Liver (tissue), 3 donors: ENCODE data around the gene GSE1.

Experiments used
- CTCF ChIP-seq: fragments of 150-350 bp; IDR thresholded peaks from 2 replicates; pipeline ENCODE4 v1.5.1; 2017; ENCODE audit warnings: improper control_type of control experiment, low read depth, low read length; ENCODE audit not compliant: missing input control
- EGR1 ChIP-seq, 2 donors: IDR thresholded peaks; 2 replicates each; pipeline ENCODE4 v1.6.1; 2016 to 2018; ENCODE audit warnings: antibody characterized with exemption in 2 of 2, low read depth in 2 of 2
- GABPA ChIP-seq, 2 donors: IDR thresholded peaks in 1 of 2; conservative IDR thresholded peaks in 1 of 2; 2 replicates each; pipeline ENCODE4 v1.6.1; 2016; ENCODE audit warnings: antibody characterized with exemption in 2 of 2, mild to moderate bottlenecking in 1 of 2, moderate library complexity in 1 of 2
- JUND ChIP-seq, 2 donors: IDR thresholded peaks; 2 replicates each; pipeline ENCODE4 v1.6.1; 2016; ENCODE audit warnings: antibody characterized with exemption in 2 of 2
- RAD21 ChIP-seq, 2 donors: IDR thresholded peaks; 2 replicates each; pipeline ENCODE4 v1.6.1; 2016; ENCODE audit warnings: antibody characterized with exemption in 2 of 2, mild to moderate bottlenecking in 2 of 2
- RXRA ChIP-seq, 2 donors: IDR thresholded peaks; 2 replicates each; pipeline ENCODE4 v1.6.1; 2017 to 2018; ENCODE audit warnings: antibody characterized with exemption in 2 of 2, mild to moderate bottlenecking in 1 of 2
- SP1 ChIP-seq: IDR thresholded peaks from 2 replicates; pipeline ENCODE4 v1.6.1; 2018; ENCODE audit warnings: antibody characterized with exemption, mild to moderate bottlenecking
- TAF1 ChIP-seq: conservative IDR thresholded peaks from 2 replicates; pipeline ENCODE4 v1.6.1; 2016; ENCODE audit warnings: antibody characterized with exemption, mild to moderate bottlenecking
- YY1 ChIP-seq: IDR thresholded peaks from 2 replicates; pipeline ENCODE4 v1.6.1; 2016; ENCODE audit warnings: antibody characterized with exemption, mild to moderate bottlenecking
- TF ChIP-seq, protein P1 (sequence below): IDR thresholded peaks from 2 replicates; pipeline ENCODE4 v1.6.1; 2016; ENCODE audit warnings: antibody characterized with exemption, mild to moderate bottlenecking
- TF ChIP-seq, protein P2 (sequence below): IDR thresholded peaks from 2 replicates; pipeline ENCODE4 v1.6.1; 2016; ENCODE audit warnings: antibody characterized with exemption
- TF ChIP-seq, protein P3 (sequence below): IDR thresholded peaks from 2 replicates; pipeline ENCODE4 v1.6.1; 2016; ENCODE audit warnings: antibody characterized with exemption
- TF ChIP-seq, protein P4 (sequence below): IDR thresholded peaks from 2 replicates; pipeline ENCODE4 v1.6.1; 2016; ENCODE audit warnings: antibody characterized with exemption
- donor health status: healthy.
- donor health status: healthy.

- no peak for TF ChIP-seq CTCF
- TF ChIP-seq, protein P1, sequence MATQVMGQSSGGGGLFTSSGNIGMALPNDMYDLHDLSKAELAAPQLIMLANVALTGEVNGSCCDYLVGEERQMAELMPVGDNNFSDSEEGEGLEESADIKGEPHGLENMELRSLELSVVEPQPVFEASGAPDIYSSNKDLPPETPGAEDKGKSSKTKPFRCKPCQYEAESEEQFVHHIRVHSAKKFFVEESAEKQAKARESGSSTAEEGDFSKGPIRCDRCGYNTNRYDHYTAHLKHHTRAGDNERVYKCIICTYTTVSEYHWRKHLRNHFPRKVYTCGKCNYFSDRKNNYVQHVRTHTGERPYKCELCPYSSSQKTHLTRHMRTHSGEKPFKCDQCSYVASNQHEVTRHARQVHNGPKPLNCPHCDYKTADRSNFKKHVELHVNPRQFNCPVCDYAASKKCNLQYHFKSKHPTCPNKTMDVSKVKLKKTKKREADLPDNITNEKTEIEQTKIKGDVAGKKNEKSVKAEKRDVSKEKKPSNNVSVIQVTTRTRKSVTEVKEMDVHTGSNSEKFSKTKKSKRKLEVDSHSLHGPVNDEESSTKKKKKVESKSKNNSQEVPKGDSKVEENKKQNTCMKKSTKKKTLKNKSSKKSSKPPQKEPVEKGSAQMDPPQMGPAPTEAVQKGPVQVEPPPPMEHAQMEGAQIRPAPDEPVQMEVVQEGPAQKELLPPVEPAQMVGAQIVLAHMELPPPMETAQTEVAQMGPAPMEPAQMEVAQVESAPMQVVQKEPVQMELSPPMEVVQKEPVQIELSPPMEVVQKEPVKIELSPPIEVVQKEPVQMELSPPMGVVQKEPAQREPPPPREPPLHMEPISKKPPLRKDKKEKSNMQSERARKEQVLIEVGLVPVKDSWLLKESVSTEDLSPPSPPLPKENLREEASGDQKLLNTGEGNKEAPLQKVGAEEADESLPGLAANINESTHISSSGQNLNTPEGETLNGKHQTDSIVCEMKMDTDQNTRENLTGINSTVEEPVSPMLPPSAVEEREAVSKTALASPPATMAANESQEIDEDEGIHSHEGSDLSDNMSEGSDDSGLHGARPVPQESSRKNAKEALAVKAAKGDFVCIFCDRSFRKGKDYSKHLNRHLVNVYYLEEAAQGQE, result no peak
- TF ChIP-seq, protein P2, sequence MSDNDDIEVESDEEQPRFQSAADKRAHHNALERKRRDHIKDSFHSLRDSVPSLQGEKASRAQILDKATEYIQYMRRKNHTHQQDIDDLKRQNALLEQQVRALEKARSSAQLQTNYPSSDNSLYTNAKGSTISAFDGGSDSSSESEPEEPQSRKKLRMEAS, result no peak
- no peak for TF ChIP-seq RXRA (IDR thresholded peaks at IDR 0.05)
- no peak for TF ChIP-seq JUND (IDR thresholded peaks at IDR 0.05)
- no peak for TF ChIP-seq GABPA (IDR thresholded peaks at IDR 0.05 in 1 of 2, conservative IDR thresholded peaks at IDR 0.05 in 1 of 2)
- no peak for TF ChIP-seq SP1
- TF ChIP-seq, protein P3, sequence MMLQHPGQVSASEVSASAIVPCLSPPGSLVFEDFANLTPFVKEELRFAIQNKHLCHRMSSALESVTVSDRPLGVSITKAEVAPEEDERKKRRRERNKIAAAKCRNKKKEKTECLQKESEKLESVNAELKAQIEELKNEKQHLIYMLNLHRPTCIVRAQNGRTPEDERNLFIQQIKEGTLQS, result no peak
- no peak for TF ChIP-seq RAD21 (IDR thresholded peaks at IDR 0.05)
- TF ChIP-seq, protein P4, sequence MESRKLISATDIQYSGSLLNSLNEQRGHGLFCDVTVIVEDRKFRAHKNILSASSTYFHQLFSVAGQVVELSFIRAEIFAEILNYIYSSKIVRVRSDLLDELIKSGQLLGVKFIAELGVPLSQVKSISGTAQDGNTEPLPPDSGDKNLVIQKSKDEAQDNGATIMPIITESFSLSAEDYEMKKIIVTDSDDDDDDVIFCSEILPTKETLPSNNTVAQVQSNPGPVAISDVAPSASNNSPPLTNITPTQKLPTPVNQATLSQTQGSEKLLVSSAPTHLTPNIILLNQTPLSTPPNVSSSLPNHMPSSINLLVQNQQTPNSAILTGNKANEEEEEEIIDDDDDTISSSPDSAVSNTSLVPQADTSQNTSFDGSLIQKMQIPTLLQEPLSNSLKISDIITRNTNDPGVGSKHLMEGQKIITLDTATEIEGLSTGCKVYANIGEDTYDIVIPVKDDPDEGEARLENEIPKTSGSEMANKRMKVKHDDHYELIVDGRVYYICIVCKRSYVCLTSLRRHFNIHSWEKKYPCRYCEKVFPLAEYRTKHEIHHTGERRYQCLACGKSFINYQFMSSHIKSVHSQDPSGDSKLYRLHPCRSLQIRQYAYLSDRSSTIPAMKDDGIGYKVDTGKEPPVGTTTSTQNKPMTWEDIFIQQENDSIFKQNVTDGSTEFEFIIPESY, result no peak
- TF ChIP-seq TAF1, result no peak
- TF ChIP-seq EGR1 (IDR thresholded peaks at IDR 0.05; ENCODE audit: low read depth in 2 of 2), result no peak
- no peak for TF ChIP-seq YY1
Measured at GRCh38 chr16:85724126-85724879, 111.2 kb downstream of the GSE1 start.
